Gastrocnemius medialis (tissue), 4 donors: ENCODE results near the gene ARID4A. TPM values are rescaled to one million over a fixed set of nuclear protein-coding genes. Genes with fewer than 3 reads are reported as not detected.

Experiments
- ATAC-seq, 2 donors: fragments of 150-250 bp; one replicate each; pipeline ENCODE4 v1.9.1; 2016
- DNase-seq, 2 donors: peaks; one replicate each; pipeline ENCODE4 v3.0.0-alpha.2; 2019
- H3K27ac ChIP-seq, 4 donors: fragments of 200-600 bp; sonication (generic); 1 replicate in 1 of 4; 2 replicates in 3 of 4; pipeline ENCODE4 v1.5.1; 2016 to 2018; ENCODE audit warnings: mild to moderate bottlenecking in 2 of 4, moderate library complexity in 1 of 4
- H3K27me3 ChIP-seq, 3 donors: fragments of 200-600 bp; sonication (generic) in 2 of 3; 1 replicate in 1 of 3; 2 replicates in 2 of 3; pipeline versions ENCODE4 v1.5.1 to v1.6.0; 2016 to 2019; ENCODE audit warnings: mild to moderate bottlenecking in 1 of 3, moderate library complexity in 1 of 3
- H3K36me3 ChIP-seq, 2 donors: fragments of 200-600 bp; sonication (generic) in 1 of 2; one replicate each; pipeline ENCODE4 v1.5.1; 2017 to 2018
- H3K4me1 ChIP-seq, 2 donors: fragments of 200-600 bp; sonication (generic) in 1 of 2; one replicate each; pipeline ENCODE4 v1.5.1; 2016 to 2017; ENCODE audit warnings: mild to moderate bottlenecking in 2 of 2
- H3K4me3 ChIP-seq, 4 donors: fragments of 200-600 bp; sonication (generic) in 3 of 4; 1 replicate in 1 of 4; 2 replicates in 3 of 4; pipeline ENCODE4 v1.5.1; 2016 to 2019; ENCODE audit warnings: mild to moderate bottlenecking in 2 of 4
- H3K9me3 ChIP-seq, 3 donors: fragments of 200-600 bp; sonication (generic) in 2 of 3; 1 replicate in 1 of 3; 2 replicates in 2 of 3; pipeline ENCODE4 v1.5.1; 2016 to 2019
- CTCF ChIP-seq, 5 experiments: fragments of 450-650 bp in 3 of 5; fragments of 200-600 bp in 2 of 5; sonication (generic) in 2 of 5; IDR thresholded peaks in 4 of 5; conservative IDR thresholded peaks in 1 of 5; 1 replicate in 4 of 5; 2 replicates in 1 of 5; pipeline ENCODE4 v1.5.1; 2016 to 2019; ENCODE audit warnings: antibody characterized with exemption in 5 of 5, mild to moderate bottlenecking in 3 of 5, moderate library complexity in 3 of 5
- POLR2A ChIP-seq, 2 donors: fragments of 450-650 bp; IDR thresholded peaks; one replicate each; pipeline ENCODE4 v1.6.1; 2017; ENCODE audit warnings: antibody characterized with exemption in 2 of 2, mild to moderate bottlenecking in 2 of 2, moderate library complexity in 2 of 2
- in situ Hi-C, 4 donors: fragments of 200-750 bp; cut with MboI; loops; one replicate each; pipeline versions ENCODE4 v1.15.0 to v1.8.0; 2017; ENCODE audit warnings: low sequenced_read_pairs in 4 of 4
- intact Hi-C: fragments of 100-400 bp; cut with DNase I; formaldehyde crosslinking; loops from one replicate; pipeline ENCODE4 v1.15.1; 2023; ENCODE audit warnings: low total_unique reads
- total RNA-seq, 4 donors: library from RNA; depleted of rRNA; stranded (reverse); fragments of >200 nt; gene quantifications; one replicate each; pipeline versions ENCODE4 v1.1.0 to v1.2.3, GENCODE V29; 2016

ARID4A gene
- total RNA-seq, 4 donors from 2014 or later, result 6.6 to 10.5 (median 7.1) TPM

DNA sequence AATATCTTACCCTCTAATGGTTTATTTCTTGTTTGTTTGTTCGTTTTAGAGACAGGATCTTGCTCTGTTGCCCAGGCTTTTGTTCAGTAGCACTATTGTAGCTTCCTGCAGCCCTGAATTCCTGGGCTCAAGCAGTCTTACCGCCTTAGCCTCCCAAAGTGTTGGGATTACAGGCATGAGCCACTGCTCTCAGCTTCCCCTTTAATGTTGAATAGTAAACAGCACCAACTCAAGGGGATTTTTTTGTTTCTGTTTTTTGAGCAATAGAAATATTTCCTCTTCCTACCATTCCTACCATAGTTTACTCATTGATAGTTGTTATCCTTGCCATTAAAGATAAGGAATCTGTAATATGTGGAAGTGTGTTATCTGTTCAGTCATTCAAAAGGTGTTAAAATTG is 10.7 kb downstream of the ARID4A start:
- no peak overlapping the region for H3K4me3 ChIP-seq
- DNase-seq (no peak), ATAC-seq (no peak)
- intact Hi-C loops, result no loop called here
- no peaks in the 10 kb centered on the region for H3K27me3 ChIP-seq
- in situ Hi-C loops, result no loop called here
- no peak overlapping the region for H3K27ac ChIP-seq
- peaks cover 0 to 22% of the 10 kb centered on the region in 2 donors for H3K36me3 ChIP-seq
- H3K9me3 ChIP-seq, result no peaks in the 10 kb centered on the region
- TF ChIP-seq CTCF (IDR thresholded peaks at IDR 0.05 in 4 of 5, conservative IDR thresholded peaks at IDR 0.05 in 1 of 5) (no peak), POLR2A (IDR thresholded peaks at IDR 0.05) (no peak)
- H3K4me1 ChIP-seq, result no peaks in the 10 kb centered on the region

GRCh38 chr14:58313699-58314098 is 15.3 kb downstream of the ARID4A start:
- peaks cover 0 to 11% of the 10 kb centered on the region in 2 donors for H3K36me3 ChIP-seq

GRCh38 chr14:58315606-58316005 is 17.3 kb downstream of the ARID4A start:
- intact Hi-C loops (no loop called here), in situ Hi-C loops (no loop called here)
- H3K4me3 ChIP-seq, result no peak overlapping the region
- DNase-seq (no peak), ATAC-seq (no peak)
- no peak for TF ChIP-seq CTCF (IDR thresholded peaks at IDR 0.05 in 4 of 5, conservative IDR thresholded peaks at IDR 0.05 in 1 of 5)
- TF ChIP-seq POLR2A (IDR thresholded peaks at IDR 0.05), result no peak
- H3K9me3 ChIP-seq, result no peaks in the 10 kb centered on the region
- no peak overlapping the region for H3K27ac ChIP-seq
- H3K4me1 ChIP-seq, result no peaks in the 10 kb centered on the region
- no peaks in the 10 kb centered on the region for H3K27me3 ChIP-seq
- H3K36me3 ChIP-seq, result peaks cover 3 to 28% of the 10 kb centered on the region in 2 donors

More at GRCh38 chr14:58313699-58314098, 15.3 kb downstream of the ARID4A start:
- intact Hi-C loops, result no loop called here
- in situ Hi-C loops, result no loop called here
- Histone ChIP-seq H3K9me3 (no peaks in the 10 kb centered on the region), H3K27ac (no peak overlapping the region), H3K4me1 (no peaks in the 10 kb centered on the region), H3K4me3 (no peak overlapping the region), H3K27me3 (no peaks in the 10 kb centered on the region)
- no peak for TF ChIP-seq CTCF (IDR thresholded peaks at IDR 0.05 in 4 of 5, conservative IDR thresholded peaks at IDR 0.05 in 1 of 5)
- no peak for TF ChIP-seq POLR2A (IDR thresholded peaks at IDR 0.05)
- DNase-seq (no peak), ATAC-seq (no peak)

DNA sequence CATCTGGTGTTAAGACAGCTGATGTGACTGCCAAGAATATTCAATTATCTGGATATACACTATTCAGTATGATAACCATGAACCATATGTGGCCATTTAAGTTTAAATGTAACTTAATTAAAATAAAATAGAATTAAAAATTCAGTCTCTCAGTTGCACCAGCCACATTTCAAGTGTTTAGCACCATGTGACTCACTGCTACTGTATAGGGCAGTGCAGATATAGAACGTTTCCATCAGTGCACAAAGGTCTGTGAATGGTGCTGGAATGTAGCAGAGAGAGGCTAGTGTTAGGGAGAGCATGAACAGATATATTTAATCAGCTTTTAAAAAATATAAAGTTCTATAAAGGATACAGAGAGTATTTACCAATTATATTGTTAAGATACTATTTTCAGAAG is 28.7 kb downstream of the ARID4A start:
- Histone ChIP-seq H3K27ac (no peak overlapping the region), H3K9me3 (no peaks in the 10 kb centered on the region), H3K4me1 (peaks cover 6% of the 10 kb centered on the region in 2 donors), H3K27me3 (no peaks in the 10 kb centered on the region), H3K4me3 (no peak overlapping the region), H3K36me3 (peaks cover 3 to 67% of the 10 kb centered on the region in 2 donors)
- TF ChIP-seq CTCF (IDR thresholded peaks at IDR 0.05 in 4 of 5, conservative IDR thresholded peaks at IDR 0.05 in 1 of 5), result no peak
- no peak for TF ChIP-seq POLR2A (IDR thresholded peaks at IDR 0.05)
- in situ Hi-C loops, result no loop called here
- ATAC-seq (no peak), DNase-seq (no peak)
- intact Hi-C loops, result no loop called here

- DNase-seq, result peak; percentile 47 to 59
- no peak for ATAC-seq
- Histone ChIP-seq H3K4me1 (peaks cover 6% of the 10 kb centered on the region in 2 donors), H3K9me3 (no peaks in the 10 kb centered on the region), H3K36me3 (peaks cover 3 to 40% of the 10 kb centered on the region in 2 donors), H3K27ac (peak overlapping the region in 1 of 4 donors; percentile 8), H3K4me3 (no peak overlapping the region), H3K27me3 (no peaks in the 10 kb centered on the region)
- in situ Hi-C loops (no loop called here), intact Hi-C loops (no loop called here)
- TF ChIP-seq POLR2A (IDR thresholded peaks at IDR 0.05) (no peak), CTCF (IDR thresholded peaks at IDR 0.05 in 4 of 5, conservative IDR thresholded peaks at IDR 0.05 in 1 of 5) (no peak)
These were observed 32.8 kb downstream of the ARID4A start for GRCh38 chr14:58331111-58331510.
